ENCODE data around the gene FMC1. TPM values are rescaled to one million over a fixed set of nuclear protein-coding genes. Genes with fewer than 3 reads are reported as not detected.
"Not testable (repeated sequence)": the region's sequence is repeated elsewhere in the genome, so short reads cannot be mapped to it uniquely, and the experiment has no call there.

FMC1 gene
- total and polyA plus RNA-seq, 7 experiments from 2014 or later: 2.0 to 52.2 (median 6.9) TPM

DNA sequence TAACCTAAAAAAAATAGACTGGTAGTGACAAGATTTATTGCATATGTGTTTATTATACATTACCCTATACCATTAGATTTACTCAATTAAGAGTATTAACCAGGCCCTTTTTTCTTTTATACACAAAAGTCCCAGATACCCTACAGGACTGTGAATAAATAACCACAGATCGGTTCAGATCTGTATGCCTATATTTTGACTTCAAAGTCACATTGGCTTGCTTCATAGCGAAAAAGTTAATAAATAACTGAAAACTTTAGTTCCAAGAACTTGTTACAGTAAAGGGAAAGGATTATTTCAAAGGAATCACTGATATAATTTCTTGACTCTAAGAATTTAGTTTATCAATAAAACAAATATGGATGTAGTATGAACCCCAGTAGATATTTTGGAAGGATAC, 41.8 kb upstream of the FMC1 start:
- H3K4me3 ChIP-seq (ENCODE audit: low read length): no peak overlapping the region

DNA sequence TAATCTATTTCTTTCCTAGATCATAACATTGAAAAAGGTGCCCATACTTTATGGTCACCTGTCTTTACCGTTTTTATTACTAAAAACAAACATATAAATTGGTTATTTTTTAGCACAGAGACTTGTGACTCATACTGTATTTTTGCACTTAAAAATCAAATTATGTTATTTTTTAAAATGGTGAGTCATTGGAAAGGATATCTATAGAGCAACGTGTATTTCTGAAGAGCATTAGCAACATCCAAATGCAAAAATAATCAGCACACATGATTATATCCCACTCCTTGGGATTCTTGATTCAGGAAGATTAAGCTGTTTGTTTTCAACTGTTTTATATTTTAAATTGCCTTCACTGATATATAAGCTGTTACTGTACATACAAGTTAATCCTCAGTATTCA, 40.7 kb upstream of the FMC1 start:
- H3K36me3 Mint-ChIP-seq: peaks cover under 1 to 49% (median 19%) of the 10 kb centered on the region in 5 donors

More for the DNA sequence above, 41.8 kb upstream of the FMC1 start:
- ChIA-PET POLR2A (no interaction called here), CTCF (interaction anchor here (0.7 kb wide), 1 partner anchor 63 kb away, joined by 3 read pairs; no protein-coding TSS in a partner anchor)
- H3K9me3 ChIP-seq (ENCODE audit: control insufficient read depth in 2 of 3, low read length in 3 of 3): no peaks in the 10 kb centered on the region
- Mint-ChIP-seq H3K27ac (no peak overlapping the region), H3K27me3 (no peaks in the 10 kb centered on the region), H3K4me1 (peaks cover 0 to 2% (median 0%) of the 10 kb centered on the region in 7 donors), H3K9me3 (no peaks in the 10 kb centered on the region), H3K4me3 (no peak overlapping the region), H3K36me3 (peaks cover 4 to 54% (median 23%) of the 10 kb centered on the region in 5 donors)
- no peaks in the 10 kb centered on the region for H3K36me3 ChIP-seq (ENCODE audit: control insufficient read depth in 2 of 3, insufficient read depth in 3 of 3, low read length in 3 of 3)
- ATAC-seq (no peak), DNase-seq (no peak)
- H3K4me1 ChIP-seq (ENCODE audit: control insufficient read depth in 2 of 2, insufficient read depth in 2 of 2, low read length in 2 of 2): no peaks in the 10 kb centered on the region
- no peak overlapping the region for H3K27ac ChIP-seq (ENCODE audit: low read depth, low read length)
- intact Hi-C loops (cut with micrococcal nuclease): no loop called here
- H3K27me3 ChIP-seq (ENCODE audit: control insufficient read depth in 2 of 2, insufficient read depth in 2 of 2, low read length in 2 of 2): no peaks in the 10 kb centered on the region

DNA sequence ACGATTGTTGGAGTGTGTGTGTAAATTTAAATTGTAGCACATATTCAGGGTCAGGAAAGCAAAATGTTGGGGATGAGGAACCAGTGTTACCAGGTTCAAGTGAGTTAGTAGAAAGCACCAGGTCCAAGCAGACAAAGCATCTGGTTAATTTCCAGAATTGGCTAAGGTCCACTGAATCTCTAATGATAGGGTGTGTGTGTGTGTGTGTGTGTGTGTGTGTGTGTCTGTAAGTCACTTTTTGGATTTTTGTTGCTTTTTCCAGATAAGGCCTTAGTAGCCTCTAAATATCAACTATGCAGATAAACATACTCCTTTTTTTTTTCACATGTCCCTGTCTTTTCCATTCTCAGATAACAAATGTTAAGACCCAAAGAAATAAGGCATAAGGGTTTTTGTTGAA, 36.6 kb upstream of the FMC1 start:
- DNase-seq (no peak), ATAC-seq (no peak)
- intact Hi-C loops (cut with micrococcal nuclease): no loop called here
- H3K36me3 ChIP-seq (ENCODE audit: control insufficient read depth in 2 of 3, insufficient read depth in 3 of 3, low read length in 3 of 3): no peaks in the 10 kb centered on the region
- H3K27me3 ChIP-seq (ENCODE audit: control insufficient read depth in 2 of 2, insufficient read depth in 2 of 2, low read length in 2 of 2): no peaks in the 10 kb centered on the region
- H3K9me3 ChIP-seq (ENCODE audit: control insufficient read depth in 2 of 3, low read length in 3 of 3): no peaks in the 10 kb centered on the region
- CTCF ChIA-PET: no interaction called here
- Mint-ChIP-seq H3K36me3 (peaks cover 0 to 41% (median 13%) of the 10 kb centered on the region in 5 donors), H3K4me3 (no peak overlapping the region), H3K27me3 (no peaks in the 10 kb centered on the region), H3K27ac (no peak overlapping the region), H3K4me1 (peaks cover 0 to 3% (median 0%) of the 10 kb centered on the region in 7 donors), H3K9me3 (no peaks in the 10 kb centered on the region)
- POLR2A ChIA-PET: interaction anchor here (0.7 kb wide), 1 partner anchor 719 kb away, joined by 3 read pairs; no protein-coding TSS in a partner anchor
- no peak overlapping the region for H3K4me3 ChIP-seq (ENCODE audit: low read length)
- no peaks in the 10 kb centered on the region for H3K4me1 ChIP-seq (ENCODE audit: control insufficient read depth in 2 of 2, insufficient read depth in 2 of 2, low read length in 2 of 2)
- no peak overlapping the region for H3K27ac ChIP-seq (ENCODE audit: low read depth, low read length)

More for the DNA sequence above, 40.7 kb upstream of the FMC1 start:
- CTCF ChIA-PET: no interaction called here
- POLR2A ChIA-PET: no interaction called here
- Histone ChIP-seq H3K27ac (ENCODE audit: low read depth, low read length) (no peak overlapping the region), H3K27me3 (ENCODE audit: control insufficient read depth in 2 of 2, insufficient read depth in 2 of 2, low read length in 2 of 2) (no peaks in the 10 kb centered on the region), H3K4me3 (ENCODE audit: low read length) (no peak overlapping the region), H3K4me1 (ENCODE audit: control insufficient read depth in 2 of 2, insufficient read depth in 2 of 2, low read length in 2 of 2) (no peaks in the 10 kb centered on the region), H3K36me3 (ENCODE audit: control insufficient read depth in 2 of 3, insufficient read depth in 3 of 3, low read length in 3 of 3) (no peaks in the 10 kb centered on the region), H3K9me3 (ENCODE audit: control insufficient read depth in 2 of 3, low read length in 3 of 3) (no peaks in the 10 kb centered on the region)
- Mint-ChIP-seq H3K4me1 (peaks cover 0 to 2% (median 0%) of the 10 kb centered on the region in 7 donors), H3K27ac (no peak overlapping the region), H3K4me3 (no peak overlapping the region), H3K27me3 (no peaks in the 10 kb centered on the region), H3K9me3 (no peaks in the 10 kb centered on the region)
- ATAC-seq (no peak), DNase-seq (no peak)
- intact Hi-C loops (cut with micrococcal nuclease): no loop called here

DNA sequence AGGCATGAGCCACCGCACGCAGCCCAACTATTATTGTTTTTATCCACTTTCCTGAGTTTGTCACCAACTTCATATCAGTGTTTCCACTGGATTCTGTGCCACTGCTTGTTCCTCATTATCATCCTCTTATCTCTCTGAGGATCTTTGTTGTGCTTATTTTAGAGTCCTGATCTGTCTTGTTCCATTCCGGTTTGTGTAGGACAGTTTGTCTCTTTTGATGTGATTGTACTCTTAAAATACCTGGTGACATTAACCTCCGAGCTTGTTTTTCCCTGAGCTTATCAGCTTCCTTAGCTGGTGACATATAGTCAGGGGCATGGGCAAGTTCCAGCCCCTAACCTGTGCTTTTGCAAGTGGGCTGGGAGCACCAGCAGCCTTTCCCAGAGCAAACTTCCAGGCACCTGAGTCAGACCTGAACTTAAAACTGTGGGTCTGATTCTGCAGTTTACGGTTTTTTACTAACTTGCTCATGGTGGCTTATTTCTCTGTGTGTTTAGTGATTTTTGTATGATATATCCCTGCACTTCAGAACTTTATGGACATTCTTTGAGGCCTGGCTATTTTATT, 23.1 kb upstream of the FMC1 start:
- ChIA-PET POLR2A (no interaction called here), CTCF (no interaction called here)
- H3K27me3 Mint-ChIP-seq: peaks cover 0 to 6% (median 0%) of the 10 kb centered on the region in 5 donors
- no peak overlapping the region for H3K27ac ChIP-seq (ENCODE audit: low read depth, low read length)
- H3K4me1 ChIP-seq (ENCODE audit: control insufficient read depth in 2 of 2, insufficient read depth in 2 of 2, low read length in 2 of 2): no peaks in the 10 kb centered on the region
- H3K36me3 ChIP-seq (ENCODE audit: control insufficient read depth in 2 of 3, insufficient read depth in 3 of 3, low read length in 3 of 3): no peaks in the 10 kb centered on the region
- H3K9me3 Mint-ChIP-seq: no peaks in the 10 kb centered on the region
- intact Hi-C loops (cut with micrococcal nuclease): no loop called here
- H3K4me1 Mint-ChIP-seq: no peaks in the 10 kb centered on the region
- DNase-seq: no peak
- H3K9me3 ChIP-seq (ENCODE audit: control insufficient read depth in 2 of 3, low read length in 3 of 3): no peaks in the 10 kb centered on the region
- no peak overlapping the region for H3K4me3 ChIP-seq (ENCODE audit: low read length)
- no peak overlapping the region for H3K4me3 Mint-ChIP-seq
- H3K27ac Mint-ChIP-seq: no peak overlapping the region
- ATAC-seq: no peak
- no peaks in the 10 kb centered on the region for H3K27me3 ChIP-seq (ENCODE audit: control insufficient read depth in 2 of 2, insufficient read depth in 2 of 2, low read length in 2 of 2)
- H3K36me3 Mint-ChIP-seq: no peaks in the 10 kb centered on the region

DNA sequence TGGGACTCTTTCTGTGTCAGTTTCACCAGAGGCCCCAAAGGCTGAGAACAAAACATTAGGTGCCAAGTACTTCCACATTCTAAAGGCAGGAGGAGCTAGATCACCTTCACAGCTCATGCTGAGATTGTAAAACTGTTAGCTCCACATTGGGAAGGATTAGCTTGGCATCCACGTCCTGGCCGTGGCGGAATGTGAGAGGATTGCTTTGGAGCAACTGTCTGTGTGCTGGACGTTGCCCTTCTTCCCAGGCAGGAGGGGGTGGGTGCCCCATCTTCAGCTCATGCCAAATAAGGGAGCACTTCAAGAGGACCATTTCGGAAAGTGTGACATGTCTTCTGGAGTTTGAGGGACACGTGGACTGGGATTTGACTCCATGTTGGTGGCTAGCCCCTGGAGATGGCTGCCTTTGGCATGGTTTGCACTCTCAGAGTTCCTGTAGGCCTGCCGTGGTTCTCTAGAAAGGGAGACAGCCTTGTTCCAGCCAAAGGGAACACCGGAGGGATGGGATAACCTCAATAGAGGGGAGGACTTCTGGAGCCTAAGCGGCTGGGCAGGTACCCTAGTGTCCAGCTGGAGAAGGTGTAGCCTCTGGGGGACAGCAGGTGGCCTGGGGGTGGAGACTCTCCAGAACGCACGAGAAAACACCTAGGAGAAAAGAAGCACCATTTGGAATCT, 19.9 kb upstream of the FMC1 start:
- no peaks in the 10 kb centered on the region for H3K9me3 ChIP-seq (ENCODE audit: control insufficient read depth in 2 of 3, low read length in 3 of 3)
- Mint-ChIP-seq H3K9me3 (peaks cover 0 to under 1% (median 0%) of the 10 kb centered on the region in 11 donors), H3K27me3 (peaks cover 0 to 6% (median 0%) of the 10 kb centered on the region in 5 donors), H3K27ac (no peak overlapping the region), H3K4me1 (no peaks in the 10 kb centered on the region), H3K36me3 (no peaks in the 10 kb centered on the region), H3K4me3 (no peak overlapping the region)
- DNase-seq (no peak), ATAC-seq (no peak)
- H3K36me3 ChIP-seq (ENCODE audit: control insufficient read depth in 2 of 3, insufficient read depth in 3 of 3, low read length in 3 of 3): no peaks in the 10 kb centered on the region
- intact Hi-C loops (cut with micrococcal nuclease): no loop called here
- CTCF ChIA-PET: no interaction called here
- POLR2A ChIA-PET: no interaction called here
- no peak overlapping the region for H3K4me3 ChIP-seq (ENCODE audit: low read length)
- H3K27ac ChIP-seq (ENCODE audit: low read depth, low read length): no peak overlapping the region
- no peaks in the 10 kb centered on the region for H3K4me1 ChIP-seq (ENCODE audit: control insufficient read depth in 2 of 2, insufficient read depth in 2 of 2, low read length in 2 of 2)
- H3K27me3 ChIP-seq (ENCODE audit: control insufficient read depth in 2 of 2, insufficient read depth in 2 of 2, low read length in 2 of 2): no peaks in the 10 kb centered on the region

DNA sequence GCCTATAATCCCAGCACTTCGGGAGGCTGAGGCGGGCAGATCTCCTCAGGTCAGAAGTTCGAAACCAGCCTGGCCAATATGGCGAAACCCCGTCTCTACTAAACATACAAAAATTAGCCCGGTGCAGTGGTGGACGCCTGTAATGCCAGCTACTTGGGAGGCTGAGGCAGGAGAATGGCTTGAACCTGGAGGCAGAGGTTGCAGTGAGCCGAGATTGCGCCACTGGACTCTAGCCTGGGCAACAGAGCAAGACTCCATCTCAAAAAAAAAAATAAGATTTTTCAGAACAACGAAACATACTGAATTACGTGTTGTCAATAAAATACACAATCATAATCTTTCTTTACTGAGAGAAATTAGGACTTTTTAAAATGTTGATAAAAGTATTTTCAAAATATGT, 16.4 kb upstream of the FMC1 start:
- intact Hi-C loops (cut with micrococcal nuclease); H3K36me3 ChIP-seq (ENCODE audit: control insufficient read depth in 2 of 3, insufficient read depth in 3 of 3, low read length in 3 of 3); H3K4me1 Mint-ChIP-seq; H3K9me3 ChIP-seq (ENCODE audit: control insufficient read depth in 2 of 3, low read length in 3 of 3); H3K4me1 ChIP-seq (ENCODE audit: control insufficient read depth in 2 of 2, insufficient read depth in 2 of 2, low read length in 2 of 2); H3K27ac ChIP-seq (ENCODE audit: low read depth, low read length); POLR2A ChIA-PET; H3K36me3 Mint-ChIP-seq; H3K27ac Mint-ChIP-seq; CTCF ChIA-PET; DNase-seq; H3K9me3 Mint-ChIP-seq; H3K27me3 ChIP-seq (ENCODE audit: control insufficient read depth in 2 of 2, insufficient read depth in 2 of 2, low read length in 2 of 2); H3K4me3 Mint-ChIP-seq; H3K27me3 Mint-ChIP-seq; ATAC-seq; H3K4me3 ChIP-seq (ENCODE audit: low read length): not testable (repeated sequence)

DNA sequence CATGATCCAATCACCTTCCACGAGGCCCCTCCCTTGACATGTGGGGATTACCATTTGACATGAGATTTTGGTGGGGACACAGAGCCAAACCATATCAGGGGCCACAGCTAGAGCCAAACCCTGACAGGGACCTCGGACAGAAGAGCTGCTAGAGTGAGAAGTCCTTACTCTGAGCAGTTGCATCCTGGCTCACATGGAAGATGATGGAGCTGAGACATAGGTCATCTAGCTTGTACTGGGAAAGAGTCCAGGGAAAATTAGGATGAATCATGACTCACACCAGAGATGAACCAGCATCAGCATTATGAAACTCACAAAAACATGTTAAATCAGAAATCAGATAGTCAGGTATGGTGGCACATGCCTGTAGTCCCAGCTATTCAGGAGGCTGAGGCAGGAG, 12.8 kb upstream of the FMC1 start:
- Mint-ChIP-seq H3K4me3 (no peak overlapping the region), H3K27ac (no peak overlapping the region), H3K36me3 (peaks cover 0 to 4% (median 0%) of the 10 kb centered on the region in 5 donors), H3K4me1 (peaks cover 4 to 18% (median 15%) of the 10 kb centered on the region in 7 donors), H3K9me3 (peaks cover 0 to 7% (median 0%) of the 10 kb centered on the region in 11 donors), H3K27me3 (no peaks in the 10 kb centered on the region)
- H3K4me1 ChIP-seq (ENCODE audit: control insufficient read depth in 2 of 2, insufficient read depth in 2 of 2, low read length in 2 of 2): no peaks in the 10 kb centered on the region
- POLR2A ChIA-PET: interaction anchor here (1.3 kb wide), 1 partner anchor 11 kb away, joined by 4 read pairs; no protein-coding TSS in a partner anchor
- no peaks in the 10 kb centered on the region for H3K36me3 ChIP-seq (ENCODE audit: control insufficient read depth in 2 of 3, insufficient read depth in 3 of 3, low read length in 3 of 3)
- no peak overlapping the region for H3K4me3 ChIP-seq (ENCODE audit: low read length)
- intact Hi-C loops (cut with micrococcal nuclease): no loop called here
- H3K9me3 ChIP-seq (ENCODE audit: control insufficient read depth in 2 of 3, low read length in 3 of 3): no peaks in the 10 kb centered on the region
- CTCF ChIA-PET: no interaction called here
- no peak for DNase-seq
- H3K27me3 ChIP-seq (ENCODE audit: control insufficient read depth in 2 of 2, insufficient read depth in 2 of 2, low read length in 2 of 2): no peaks in the 10 kb centered on the region
- H3K27ac ChIP-seq (ENCODE audit: low read depth, low read length): no peak overlapping the region
- ATAC-seq: no peak

Data from naive thymus-derived CD4-positive, alpha-beta T cell (primary cell).